Lower leg skin (tissue), 3 donors: Measurements from ENCODE around the gene SFT2D3.

Source experiments
- POLR2A ChIP-seq, 2 donors: fragments of 450-650 bp; IDR thresholded peaks; one replicate each; pipeline ENCODE4 v1.6.1; 2016 to 2017; ENCODE audit warnings: antibody characterized with exemption in 2 of 2, mild to moderate bottlenecking in 1 of 2, moderate library complexity in 1 of 2
- TF ChIP-seq, protein P1 (sequence below), 3 donors: fragments of 450-650 bp; IDR thresholded peaks; one replicate each; pipeline ENCODE4 v1.5.1; 2016; ENCODE audit warnings: antibody characterized with exemption in 3 of 3, mild to moderate bottlenecking in 3 of 3, moderate library complexity in 2 of 3

DNA sequence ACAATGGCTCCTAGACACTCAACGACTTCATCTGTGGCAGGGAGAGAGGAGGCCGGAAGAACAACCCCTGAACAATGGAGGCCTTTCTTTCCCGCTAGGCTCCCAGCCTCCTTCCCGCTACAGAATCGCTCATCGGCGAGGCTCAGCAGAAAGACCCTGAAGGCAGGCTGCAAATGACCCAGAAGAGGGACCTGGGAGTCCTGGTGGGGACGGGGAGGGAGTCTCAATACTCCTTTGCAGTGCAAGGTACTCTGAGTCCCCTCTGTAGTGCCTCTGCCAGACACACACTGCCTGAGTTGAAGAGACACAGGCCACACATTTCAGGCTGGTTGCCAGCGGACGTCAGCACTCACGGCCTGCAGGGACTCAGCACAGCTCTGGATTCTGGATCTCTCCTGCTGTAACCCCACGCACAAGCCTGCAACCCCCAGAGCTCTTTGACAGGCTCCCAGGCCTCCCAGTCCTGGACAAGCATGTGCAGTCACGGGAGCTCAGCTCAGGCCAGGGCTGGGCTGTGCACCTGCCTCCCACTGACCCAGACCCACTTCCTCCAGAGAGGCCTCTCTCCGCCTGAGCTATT lies 49.2 kb upstream of the SFT2D3 start:
- TF ChIP-seq, protein P1, sequence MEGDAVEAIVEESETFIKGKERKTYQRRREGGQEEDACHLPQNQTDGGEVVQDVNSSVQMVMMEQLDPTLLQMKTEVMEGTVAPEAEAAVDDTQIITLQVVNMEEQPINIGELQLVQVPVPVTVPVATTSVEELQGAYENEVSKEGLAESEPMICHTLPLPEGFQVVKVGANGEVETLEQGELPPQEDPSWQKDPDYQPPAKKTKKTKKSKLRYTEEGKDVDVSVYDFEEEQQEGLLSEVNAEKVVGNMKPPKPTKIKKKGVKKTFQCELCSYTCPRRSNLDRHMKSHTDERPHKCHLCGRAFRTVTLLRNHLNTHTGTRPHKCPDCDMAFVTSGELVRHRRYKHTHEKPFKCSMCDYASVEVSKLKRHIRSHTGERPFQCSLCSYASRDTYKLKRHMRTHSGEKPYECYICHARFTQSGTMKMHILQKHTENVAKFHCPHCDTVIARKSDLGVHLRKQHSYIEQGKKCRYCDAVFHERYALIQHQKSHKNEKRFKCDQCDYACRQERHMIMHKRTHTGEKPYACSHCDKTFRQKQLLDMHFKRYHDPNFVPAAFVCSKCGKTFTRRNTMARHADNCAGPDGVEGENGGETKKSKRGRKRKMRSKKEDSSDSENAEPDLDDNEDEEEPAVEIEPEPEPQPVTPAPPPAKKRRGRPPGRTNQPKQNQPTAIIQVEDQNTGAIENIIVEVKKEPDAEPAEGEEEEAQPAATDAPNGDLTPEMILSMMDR (IDR thresholded peaks at IDR 0.05) = no peak
- TF ChIP-seq POLR2A (IDR thresholded peaks at IDR 0.05) = no peak
